GM23338 (cell line): Measurements from ENCODE around the gene PPP1CB.
"Not testable (repeated sequence)": the region's sequence is repeated elsewhere in the genome, so short reads cannot be mapped to it uniquely, and the experiment has no call there.

ENCODE experiments used
- POLR2AphosphoS5 ChIP-seq: IDR thresholded peaks from 2 replicates; pipeline ENCODE4 v1.6.1; 2016; ENCODE audit warnings: antibody characterized with exemption, low read depth
- TF ChIP-seq, protein P1 (sequence below), 2 experiments: fragments of 200-600 bp in 1 of 2; sonication (generic) in 1 of 2; conservative IDR thresholded peaks; 2 replicates each; pipeline versions ENCODE4 v1.5.1 to v1.6.1; 2016 to 2017; ENCODE audit warnings: antibody characterized with exemption in 2 of 2, low read depth in 2 of 2, mild to moderate bottlenecking in 2 of 2, moderate library complexity in 1 of 2

DNA sequence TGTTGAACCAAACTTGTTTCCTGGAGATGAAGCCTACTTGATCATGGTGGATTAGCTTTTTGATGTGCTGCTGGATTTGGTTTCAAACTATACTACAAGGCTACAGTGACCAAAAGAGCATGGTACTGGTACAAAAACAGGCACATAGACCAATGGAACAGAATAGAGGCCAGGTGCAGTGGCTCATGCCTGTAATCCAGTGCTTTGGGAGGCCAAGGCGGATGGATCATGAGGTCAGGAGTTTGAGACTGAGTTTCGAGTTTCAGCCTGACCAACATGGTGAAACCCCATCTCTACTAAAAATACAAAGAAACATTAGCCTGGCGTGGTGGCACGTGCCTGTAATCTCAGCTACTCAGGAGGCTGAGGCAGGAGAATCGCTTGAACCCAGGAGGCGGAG, 9.0 kb upstream of the PPP1CB start:
- TF ChIP-seq, protein P1, sequence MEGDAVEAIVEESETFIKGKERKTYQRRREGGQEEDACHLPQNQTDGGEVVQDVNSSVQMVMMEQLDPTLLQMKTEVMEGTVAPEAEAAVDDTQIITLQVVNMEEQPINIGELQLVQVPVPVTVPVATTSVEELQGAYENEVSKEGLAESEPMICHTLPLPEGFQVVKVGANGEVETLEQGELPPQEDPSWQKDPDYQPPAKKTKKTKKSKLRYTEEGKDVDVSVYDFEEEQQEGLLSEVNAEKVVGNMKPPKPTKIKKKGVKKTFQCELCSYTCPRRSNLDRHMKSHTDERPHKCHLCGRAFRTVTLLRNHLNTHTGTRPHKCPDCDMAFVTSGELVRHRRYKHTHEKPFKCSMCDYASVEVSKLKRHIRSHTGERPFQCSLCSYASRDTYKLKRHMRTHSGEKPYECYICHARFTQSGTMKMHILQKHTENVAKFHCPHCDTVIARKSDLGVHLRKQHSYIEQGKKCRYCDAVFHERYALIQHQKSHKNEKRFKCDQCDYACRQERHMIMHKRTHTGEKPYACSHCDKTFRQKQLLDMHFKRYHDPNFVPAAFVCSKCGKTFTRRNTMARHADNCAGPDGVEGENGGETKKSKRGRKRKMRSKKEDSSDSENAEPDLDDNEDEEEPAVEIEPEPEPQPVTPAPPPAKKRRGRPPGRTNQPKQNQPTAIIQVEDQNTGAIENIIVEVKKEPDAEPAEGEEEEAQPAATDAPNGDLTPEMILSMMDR (conservative IDR thresholded peaks at IDR 0.05; ENCODE audit: low read depth in 2 of 2) = not testable (repeated sequence)
- not testable (repeated sequence) for TF ChIP-seq POLR2AphosphoS5
